Measurements from ENCODE around the gene MEOX1.

DNA sequence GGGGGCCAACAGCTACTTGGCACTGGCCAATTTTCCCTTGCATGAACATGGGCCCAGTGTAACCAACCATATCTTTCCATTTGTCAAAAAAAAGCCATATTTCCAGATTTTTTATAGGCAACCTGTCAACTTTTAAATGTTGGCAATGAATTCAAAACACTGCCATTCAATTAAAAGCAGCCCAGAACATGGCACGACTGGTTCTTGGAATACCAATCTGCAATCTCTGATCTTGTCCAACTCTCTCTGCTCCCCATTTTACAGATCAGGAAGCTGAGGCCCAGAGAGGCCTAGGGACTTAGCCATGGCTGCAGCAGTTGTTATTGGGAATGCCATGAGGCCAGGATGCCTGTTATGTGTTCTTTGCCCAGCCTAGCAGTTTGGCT, 8.9 kb upstream of the MEOX1 start:
- TF ChIP-seq POLR2A (IDR thresholded peaks at IDR 0.05; ENCODE audit: low read length) (no peak), GATA1 (IDR thresholded peaks at IDR 0.05; ENCODE audit: low read depth, low read length) (no peak)

All from erythroblast (primary cell).